Erythroblast (primary cell): Measurements from ENCODE around the gene PSMA1.

Experiments
- GATA1 ChIP-seq: IDR thresholded peaks from 2 replicates; pipeline ENCODE4 v1.6.1; 2011; ENCODE audit warnings: low read depth, mild to moderate bottlenecking, control low read depth, low read length, moderate library complexity
- POLR2A ChIP-seq: IDR thresholded peaks from 2 replicates; pipeline ENCODE4 v1.6.1; 2011; ENCODE audit warnings: mild to moderate bottlenecking, low read length

DNA sequence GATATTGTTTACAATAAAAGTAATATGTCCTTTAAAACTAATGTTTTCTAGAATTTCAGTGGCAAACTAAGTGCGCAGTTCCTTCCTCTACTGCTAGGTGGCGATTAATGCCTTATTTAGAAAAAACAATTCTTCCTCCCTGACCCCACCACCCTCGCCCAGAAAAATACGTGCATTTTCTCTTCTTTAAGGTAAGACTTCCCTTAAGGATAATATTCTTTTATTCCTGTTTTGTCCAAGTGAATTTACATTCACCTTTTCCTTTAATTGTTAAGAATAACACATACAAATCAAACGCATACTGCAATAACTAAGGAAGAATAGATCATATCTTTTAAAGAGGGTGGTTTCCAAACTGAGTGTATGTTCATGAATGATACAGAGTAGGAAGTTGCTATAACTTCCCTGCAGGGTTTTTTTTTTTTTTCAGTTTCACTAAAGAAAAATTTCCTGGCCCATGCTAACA, 17.0 kb upstream of the PSMA1 start:
- TF ChIP-seq POLR2A (no peak), GATA1 (no peak)
